Uterus (tissue), 4 donors: Measurements from ENCODE around the gene KHK. TPM values are rescaled to one million over a fixed set of nuclear protein-coding genes. Genes with fewer than 3 reads are reported as not detected.

ENCODE experiments used
- DNase-seq, 2 donors: peaks; one replicate each; pipeline ENCODE4 v3.0.0-alpha.2; 2019 to 2020
- H3K27ac ChIP-seq, 2 donors: fragments of 200-600 bp; sonication (generic); 1 replicate in 1 of 2; 2 replicates in 1 of 2; pipeline ENCODE4 v1.5.1; 2016 to 2018
- H3K27me3 ChIP-seq, 2 donors: fragments of 200-600 bp; sonication (generic); one replicate each; pipeline ENCODE4 v1.5.1; 2018 to 2019; ENCODE audit warnings: control low read depth in 1 of 2
- H3K36me3 ChIP-seq, 2 donors: fragments of 200-600 bp; sonication (generic); one replicate each; pipeline ENCODE4 v1.5.1; 2019; ENCODE audit warnings: control low read depth in 1 of 2
- H3K4me1 ChIP-seq, 2 donors: fragments of 200-600 bp; sonication (generic); one replicate each; pipeline ENCODE4 v1.5.1; 2018 to 2019; ENCODE audit warnings: control low read depth in 1 of 2
- H3K4me3 ChIP-seq, 2 donors: fragments of 200-600 bp; sonication (generic); 1 replicate in 1 of 2; 2 replicates in 1 of 2; pipeline ENCODE4 v1.5.1; 2018 to 2019; ENCODE audit warnings: mild to moderate bottlenecking in 1 of 2
- H3K9me3 ChIP-seq, 2 donors: fragments of 200-600 bp; sonication (generic); one replicate each; pipeline ENCODE4 v1.5.1; 2019; ENCODE audit warnings: control low read depth in 1 of 2
- CTCF ChIP-seq, 4 experiments: fragments of 200-600 bp in 2 of 4; fragments of 450-650 bp in 2 of 4; sonication (generic) in 2 of 4; IDR thresholded peaks; one replicate each; pipeline ENCODE4 v1.5.1; 2016 to 2019; ENCODE audit warnings: antibody characterized with exemption in 4 of 4, mild to moderate bottlenecking in 2 of 4, moderate library complexity in 1 of 4
- POLR2A ChIP-seq, 2 donors: fragments of 450-650 bp; IDR thresholded peaks; one replicate each; pipeline ENCODE4 v1.6.1; 2016; ENCODE audit warnings: antibody characterized with exemption in 2 of 2, mild to moderate bottlenecking in 1 of 2, moderate library complexity in 1 of 2
- intact Hi-C: fragments of 100-400 bp; cut with DNase I; formaldehyde crosslinking; loops from one replicate; pipeline ENCODE4 v1.15.1; 2023; ENCODE audit warnings: low total_unique reads
- total RNA-seq, 4 donors: library from RNA; depleted of rRNA in 3 of 4; stranded (reverse); fragments of >200 nt in 3 of 4; gene quantifications; one replicate each; pipeline versions ENCODE4 v1.1.0 to v1.2.4, GENCODE V29; 2014 to 2023
- donor health status: DM: yes; HTN: yes; CAD: no.

KHK gene
- total RNA-seq, 4 donors from 2014 or later: 1.0 to 21.6 (median 5.4) TPM

GRCh38 chr2:27131429-27131828, 44.9 kb downstream of the KHK start:
- H3K4me3 ChIP-seq: no peak overlapping the region
- no peak overlapping the region for H3K27ac ChIP-seq
- no peaks in the 10 kb centered on the region for H3K36me3 ChIP-seq
- no peak for TF ChIP-seq CTCF (IDR thresholded peaks at IDR 0.05)
- TF ChIP-seq POLR2A (IDR thresholded peaks at IDR 0.05): no peak
- peaks cover 0 to 12% of the 10 kb centered on the region in 2 donors for H3K4me1 ChIP-seq
- no peaks in the 10 kb centered on the region for H3K9me3 ChIP-seq
- intact Hi-C loops: loop anchor here (10.0 kb wide), 1 partner anchor 63 kb away; no protein-coding TSS in a partner anchor
- H3K27me3 ChIP-seq: no peaks in the 10 kb centered on the region
- no peak for DNase-seq

- H3K27ac ChIP-seq: peak overlapping the region; percentile 89 to 96
- TF ChIP-seq CTCF (IDR thresholded peaks at IDR 0.05): no peak
- TF ChIP-seq POLR2A (IDR thresholded peaks at IDR 0.05): no peak
- H3K27me3 ChIP-seq: no peaks in the 10 kb centered on the region
- DNase-seq: no peak
- no peaks in the 10 kb centered on the region for H3K36me3 ChIP-seq
- peaks cover 0 to 12% of the 10 kb centered on the region in 2 donors for H3K4me1 ChIP-seq
- H3K9me3 ChIP-seq: no peaks in the 10 kb centered on the region
- peak overlapping the region; percentile 83 to 99 for H3K4me3 ChIP-seq
- intact Hi-C loops: loop anchor here (10.0 kb wide), 1 partner anchor 61 kb away; no protein-coding TSS in a partner anchor
Observed at GRCh38 chr2:27133195-27133875, 46.8 kb downstream of the KHK start.

GRCh38 chr2:27133905-27134780, 47.6 kb downstream of the KHK start, which contains the start of gene PREB:
Gene PREB, minus strand, starts transcription at chr2:27134636. Its CDS starts 215 bp downstream, at chr2:27134421.
- no peaks in the 10 kb centered on the region for H3K9me3 ChIP-seq
- H3K27ac ChIP-seq: peak within 1 kb of the TSS; percentile 89 to 96
- TF ChIP-seq POLR2A (IDR thresholded peaks at IDR 0.05) (peak; percentile 86 to 98), CTCF (IDR thresholded peaks at IDR 0.05) (peak; percentile 41 to 68 (median 42))
- H3K4me3 ChIP-seq: peak within 1 kb of the TSS; percentile 83 to 99
- H3K27me3 ChIP-seq: no peaks in the 10 kb centered on the region
- intact Hi-C loops: loop anchor here (10.0 kb wide), 1 partner anchor 61 kb away; no protein-coding TSS in a partner anchor
- peak; percentile 95 to 98 for DNase-seq
- peaks cover 0 to 12% of the 10 kb centered on the region in 2 donors for H3K4me1 ChIP-seq
- no peaks in the 10 kb centered on the region for H3K36me3 ChIP-seq

- intact Hi-C loops: loop anchor here (10.0 kb wide), 1 partner anchor 60 kb away; no protein-coding TSS in a partner anchor
- Histone ChIP-seq H3K4me1 (peaks cover 0 to 12% of the 10 kb centered on the region in 2 donors), H3K27ac (peak overlapping the region; percentile 89 to 96), H3K9me3 (no peaks in the 10 kb centered on the region), H3K36me3 (no peaks in the 10 kb centered on the region), H3K4me3 (peak overlapping the region in 1 of 2 donors; percentile 10), H3K27me3 (no peaks in the 10 kb centered on the region)
- DNase-seq: no peak
- TF ChIP-seq POLR2A (IDR thresholded peaks at IDR 0.05) (no peak), CTCF (IDR thresholded peaks at IDR 0.05) (no peak)
Observed at GRCh38 chr2:27134781-27135477, 48.4 kb downstream of the KHK start.
